ENCODE data around the gene OR2V1.
"Not testable (repeated sequence)": the region's sequence is repeated elsewhere in the genome, so short reads cannot be mapped to it uniquely, and the experiment has no call there.

OR2V1 gene

GRCh38 chr5:181105391-181106025 is 25.5 kb downstream of the OR2V1 start:
- FAIRE-seq: peak; percentile 35
- no peak for DNase-seq (ENCODE audit: insufficient read length, low spot score)
- TF ChIP-seq POLR2A (IDR thresholded peaks at IDR 0.05; ENCODE audit: low read depth, low read length) (no peak), SPI1 (IDR thresholded peaks at IDR 0.05; ENCODE audit: low read depth, low read length) (peak; percentile 93)

GRCh38 chr5:181104606-181105390 is 26.2 kb downstream of the OR2V1 start:
- peak; percentile 93 for FAIRE-seq
- DNase-seq (ENCODE audit: insufficient read length, low spot score): not testable (repeated sequence)

GRCh38 chr5:181104259-181104568 is 26.8 kb downstream of the OR2V1 start:
- not testable (repeated sequence) for DNase-seq (ENCODE audit: insufficient read length, low spot score)
- FAIRE-seq: peak; percentile 79

- peak; percentile 96 for FAIRE-seq
- DNase-seq (ENCODE audit: insufficient read length, low spot score): not testable (repeated sequence)
These were observed 28.9 kb downstream of the OR2V1 start for GRCh38 chr5:181101930-181102674.

GRCh38 chr5:181101030-181101641 is 29.8 kb downstream of the OR2V1 start:
- not testable (repeated sequence) for DNase-seq (ENCODE audit: insufficient read length, low spot score); FAIRE-seq

- TF ChIP-seq PAX5 (IDR thresholded peaks at IDR 0.05; ENCODE audit: insufficient read depth, low read length, severe bottlenecking) (no peak), POU2F2 (IDR thresholded peaks at IDR 0.05; ENCODE audit: low read depth, low read length) (no peak), POLR2AphosphoS5 (IDR thresholded peaks at IDR 0.05; ENCODE audit: low read depth, low read length) (no peak), TAF1 (IDR thresholded peaks at IDR 0.05; ENCODE audit: low read depth, low read length) (no peak), SPI1 (IDR thresholded peaks at IDR 0.05; ENCODE audit: low read depth, low read length) (no peak), POLR2A (IDR thresholded peaks at IDR 0.05; ENCODE audit: low read depth, low read length) (no peak)
- no peak for DNase-seq (ENCODE audit: insufficient read length, low spot score)
- FAIRE-seq: no peak
These were observed 30.7 kb downstream of the OR2V1 start for GRCh38 chr5:181100121-181100875.

- no peak for TF ChIP-seq PAX5 (IDR thresholded peaks at IDR 0.05; ENCODE audit: insufficient read depth, low read length, severe bottlenecking)
- no peak for TF ChIP-seq TAF1 (IDR thresholded peaks at IDR 0.05; ENCODE audit: low read depth, low read length)
- no peak for TF ChIP-seq POLR2AphosphoS5 (IDR thresholded peaks at IDR 0.05; ENCODE audit: low read depth, low read length)
- TF ChIP-seq SPI1 (IDR thresholded peaks at IDR 0.05; ENCODE audit: low read depth, low read length): no peak
- TF ChIP-seq POLR2A (IDR thresholded peaks at IDR 0.05; ENCODE audit: low read depth, low read length): no peak
- TF ChIP-seq POU2F2 (IDR thresholded peaks at IDR 0.05; ENCODE audit: low read depth, low read length): no peak
- no peak for DNase-seq (ENCODE audit: insufficient read length, low spot score)
- FAIRE-seq: no peak
These were observed 31.3 kb downstream of the OR2V1 start for GRCh38 chr5:181099602-181100086.

GRCh38 chr5:181098762-181099601 is 32.0 kb downstream of the OR2V1 start:
- 0 out of 2 replicates have a peak, but pooled peaks have one; percentile 3 for TF ChIP-seq SPI1 (IDR thresholded peaks at IDR 0.05; ENCODE audit: low read depth, low read length)
- TF ChIP-seq POU2F2 (IDR thresholded peaks at IDR 0.05; ENCODE audit: low read depth, low read length): no peak
- DNase-seq (ENCODE audit: insufficient read length, low spot score) (no peak), FAIRE-seq (no peak)

- not testable (repeated sequence) for DNase-seq (ENCODE audit: insufficient read length, low spot score); FAIRE-seq
These were observed 33.0 kb downstream of the OR2V1 start for GRCh38 chr5:181097759-181098491.

GRCh38 chr5:181097383-181097753 is 33.6 kb downstream of the OR2V1 start:
- not testable (repeated sequence) for DNase-seq (ENCODE audit: insufficient read length, low spot score); FAIRE-seq

GRCh38 chr5:181096721-181097382 is 34.1 kb downstream of the OR2V1 start:
- FAIRE-seq: peak; percentile 96
- DNase-seq (ENCODE audit: insufficient read length, low spot score): not testable (repeated sequence)

- not testable (repeated sequence) for DNase-seq (ENCODE audit: insufficient read length, low spot score); FAIRE-seq
These were observed 35.8 kb downstream of the OR2V1 start for GRCh38 chr5:181095162-181095561.
